Endothelial cell of umbilical vein (primary cell): Measurements from ENCODE around the gene CFAP73. TPM values are rescaled to one million over a fixed set of nuclear protein-coding genes. Genes with fewer than 3 reads are reported as not detected.

ENCODE experiments used
- BruUV-seq: library from RNA; stranded (reverse); fragments of 400-500 nt; replicated peaks from 2 replicates; lab custom pipeline; 2021; lab: Mats Ljungman, UMichigan
- CTCF ChIA-PET: fragments of 300-600, 350-600 bp; sonication (Branson Sonifier 250); formaldehyde crosslinking; loops from one replicate; lab custom pipeline; 2021; ENCODE audit warnings: antibody characterized with exemption, inconsistent platforms; lab: Charles Lee
- POLR2A ChIA-PET: fragments of 300-600, 350-600 bp; sonication (Branson Sonifier 250); formaldehyde crosslinking; loops from one replicate; lab custom pipeline; 2021; ENCODE audit warnings: antibody characterized with exemption, inconsistent platforms; lab: Charles Lee
- DNase-seq: peaks from one replicate; pipeline ENCODE4 v3.0.0-alpha.2; 2011; ENCODE audit warnings: low read depth, low spot score
- FAIRE-seq: peaks from 2 replicates; lab custom pipeline; 2011; peaks lifted over from hg19 to GRCh38; lab: Jason Lieb, UNC
- H2AFZ ChIP-seq: 2 replicates; pipeline ENCODE4 v1.6.0; 2012; ENCODE audit warnings: low read depth, low read length, control low read depth, inconsistent platforms
- H3K27ac ChIP-seq: 2 replicates; pipeline ENCODE4 v1.5.1; 2011; ENCODE audit warnings: low read depth, mild to moderate bottlenecking, control low read depth, low read length, moderate library complexity; ENCODE audit not compliant: insufficient read depth
- H3K27me3 ChIP-seq, 2 experiments: 2 replicates each; pipeline versions ENCODE4 v1.6.0 to v1.6.1; 2011; ENCODE audit warnings: low read length in 2 of 2, mixed read lengths in 1 of 2; ENCODE audit not compliant: control insufficient read depth in 2 of 2, insufficient read depth in 2 of 2
- H3K36me3 ChIP-seq, 2 experiments: 2 replicates in 1 of 2; 3 replicates in 1 of 2; pipeline ENCODE4 v1.5.1; 2011; ENCODE audit warnings: low read length in 2 of 2, mild to moderate bottlenecking in 1 of 2, moderate library complexity in 1 of 2; ENCODE audit not compliant: control insufficient read depth in 2 of 2, insufficient read depth in 2 of 2; ENCODE audit errors: extremely low read depth in 1 of 2
- H3K4me1 ChIP-seq: 3 replicates; pipeline ENCODE4 v1.5.1; 2011; ENCODE audit warnings: mild to moderate bottlenecking, low read length; ENCODE audit not compliant: control insufficient read depth, insufficient read depth; ENCODE audit errors: extremely low read depth
- H3K4me2 ChIP-seq: 2 replicates; pipeline ENCODE4 v1.6.1; 2011; ENCODE audit warnings: low read length, control low read depth, mixed read lengths; ENCODE audit not compliant: insufficient read depth
- H3K4me3 ChIP-seq, 3 experiments: fragments of 200-600 bp in 1 of 3; sonication (generic), shearing (Covaris generic) in 1 of 3; replicated peaks in 1 of 3; 2 replicates each; pipeline ENCODE4 v1.5.1; 2011 to 2016; ENCODE audit warnings: control low read depth in 3 of 3, low read length in 3 of 3, mild to moderate bottlenecking in 2 of 3, inconsistent platforms in 1 of 3, low read depth in 1 of 3, moderate library complexity in 1 of 3; ENCODE audit not compliant: insufficient read depth in 1 of 3
- H3K79me2 ChIP-seq: 2 replicates; pipeline ENCODE4 v1.6.0; 2012; ENCODE audit warnings: low read length, inconsistent platforms; ENCODE audit not compliant: control insufficient read depth, insufficient read depth
- H3K9ac ChIP-seq: replicated peaks from 2 replicates; pipeline ENCODE3; 2011; ENCODE audit warnings: low read length, control low read depth; ENCODE audit not compliant: insufficient read depth; ENCODE audit errors: extremely low read depth
- H3K9me1 ChIP-seq: replicated peaks from 3 replicates; pipeline ENCODE4 v1.6.0; 2011; ENCODE audit warnings: mild to moderate bottlenecking, low read length; ENCODE audit not compliant: control insufficient read depth, insufficient read depth; ENCODE audit errors: extremely low read depth
- H3K9me3 ChIP-seq: replicated peaks from 2 replicates; pipeline ENCODE4 v1.5.1; 2012; ENCODE audit warnings: low read length, inconsistent platforms; ENCODE audit not compliant: control insufficient read depth, insufficient read depth
- H4K20me1 ChIP-seq: replicated peaks from 2 replicates; pipeline ENCODE3; 2011; ENCODE audit warnings: mild to moderate bottlenecking, low read length; ENCODE audit not compliant: control insufficient read depth, insufficient read depth; ENCODE audit errors: extremely low read depth
- EZH2 ChIP-seq: IDR thresholded peaks from 2 replicates; pipeline ENCODE4 v1.6.1; 2012; ENCODE audit warnings: borderline replicate concordance, low read depth, mild to moderate bottlenecking, moderate library complexity, low read length, inconsistent platforms; ENCODE audit not compliant: severe bottlenecking
- FOS ChIP-seq: IDR thresholded peaks from 2 replicates; pipeline ENCODE4 v1.6.1; 2011; ENCODE audit warnings: mild to moderate bottlenecking, low read length, moderate library complexity, borderline replicate concordance; ENCODE audit not compliant: insufficient read depth
- JUN ChIP-seq: IDR thresholded peaks from 2 replicates; pipeline ENCODE4 v1.6.1; 2011; ENCODE audit warnings: borderline replicate concordance, low read depth; ENCODE audit not compliant: insufficient read length, insufficient read depth
- POLR2A ChIP-seq: IDR thresholded peaks from 2 replicates; pipeline ENCODE4 v1.6.1; 2012; ENCODE audit warnings: low read depth, mild to moderate bottlenecking, control low read depth, low read length
- POLR2AphosphoS5 ChIP-seq: IDR thresholded peaks from 2 replicates; pipeline ENCODE4 v1.6.1; 2012; ENCODE audit warnings: low read depth, mild to moderate bottlenecking, control low read depth, low read length, moderate library complexity; ENCODE audit not compliant: insufficient read depth
- dilution Hi-C: fragments of 300-500 bp; cut with MboI; formaldehyde crosslinking; loops from one replicate; pipeline ENCODE4 v1.15.0; 2019; ENCODE audit warnings: low sequenced_read_pairs; ENCODE audit not compliant: extremely low pct_ligation_motif_present
- intact Hi-C: fragments of 100-400 bp; cut with micrococcal nuclease; formaldehyde crosslinking; loops from one replicate; pipeline ENCODE4 v1.10.0; 2022
- polyA plus RNA-seq, 4 experiments: library from polyadenylated mRNA; depleted of rRNA in 3 of 4; stranded (reverse) in 3 of 4; unstranded in 1 of 4; fragments of >200 nt; gene quantifications; 2 replicates each; pipeline versions ENCODE4 v1.2.1 to v1.2.3, GENCODE V29; 2011 to 2012; ENCODE audit warnings: missing spikeins in 1 of 4
- total RNA-seq: library from RNA; stranded (reverse); gene quantifications from 2 replicates; pipeline ENCODE4 v1.2.3, GENCODE V29; 2021
- TF ChIP-seq, protein P1 (sequence below): IDR thresholded peaks from 2 replicates; pipeline ENCODE4 v1.6.1; 2011; ENCODE audit not compliant: insufficient read depth, insufficient read length
- TF ChIP-seq, protein P2 (sequence below), 2 donors: IDR thresholded peaks; 1 replicate in 1 of 2; 2 replicates in 1 of 2; pipeline ENCODE4 v1.5.1; 2011; ENCODE audit warnings: low read length in 2 of 2, mild to moderate bottlenecking in 2 of 2, moderate library complexity in 2 of 2, control low read depth in 1 of 2, inconsistent platforms in 1 of 2, low read depth in 1 of 2; ENCODE audit not compliant: insufficient read depth in 1 of 2; ENCODE audit errors: extremely low read depth in 1 of 2

The CFAP73 gene
- total and polyA plus RNA-seq, 2 donors (not counting 3 experiments of a cell fraction or from before 2014, with no cell fraction given): not detected

DNA sequence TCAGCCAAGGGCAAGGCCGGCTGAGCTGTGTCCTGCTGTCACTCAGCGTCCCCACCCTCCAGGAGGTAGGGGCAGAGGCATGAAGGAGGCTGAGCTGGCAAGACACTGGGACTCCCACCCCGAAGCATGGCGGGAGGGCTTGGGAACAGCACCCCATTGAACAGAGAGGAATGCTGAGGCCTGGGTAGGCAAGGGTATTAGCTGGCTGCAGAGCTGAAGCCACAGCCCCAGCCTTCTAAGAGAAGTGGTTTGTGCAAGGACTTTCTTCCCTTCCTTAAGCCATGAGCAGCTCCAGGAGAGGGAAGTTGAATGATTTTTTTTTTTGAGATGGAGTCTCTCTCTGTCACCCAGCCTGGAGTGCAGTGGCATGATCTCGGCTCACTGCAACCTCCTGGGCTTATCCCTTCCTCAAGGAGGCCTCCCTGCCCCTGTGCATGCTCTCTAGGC lies 6.6 kb upstream of the CFAP73 start:
- no peaks in the 10 kb centered on the region for H3K9me3 ChIP-seq
- no peak overlapping the region for H3K27ac ChIP-seq
- no peak overlapping the region for H2AFZ ChIP-seq
- BruUV-seq: no TSS peak
- peaks cover 0 to 2% of the 10 kb centered on the region in 2 experiments for H3K27me3 ChIP-seq
- H3K9me1 ChIP-seq: no peaks in the 10 kb centered on the region
- no peaks in the 10 kb centered on the region for H3K4me1 ChIP-seq
- H3K36me3 ChIP-seq: no peaks in the 10 kb centered on the region
- ChIA-PET POLR2A (no interaction called here), CTCF (no interaction called here)
- FAIRE-seq (no peak), DNase-seq (no peak)
- no peak overlapping the region for H3K4me2 ChIP-seq
- no peaks in the 10 kb centered on the region for H3K79me2 ChIP-seq
- no peaks in the 10 kb centered on the region for H4K20me1 ChIP-seq
- intact Hi-C loops (no loop called here), dilution Hi-C loops (no loop called here)
- TF ChIP-seq FOS (no peak), JUN (no peak), POLR2AphosphoS5 (no peak), EZH2 (no peak), POLR2A (no peak)
- TF ChIP-seq, protein P1, sequence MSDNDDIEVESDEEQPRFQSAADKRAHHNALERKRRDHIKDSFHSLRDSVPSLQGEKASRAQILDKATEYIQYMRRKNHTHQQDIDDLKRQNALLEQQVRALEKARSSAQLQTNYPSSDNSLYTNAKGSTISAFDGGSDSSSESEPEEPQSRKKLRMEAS: no peak
- TF ChIP-seq, protein P2, sequence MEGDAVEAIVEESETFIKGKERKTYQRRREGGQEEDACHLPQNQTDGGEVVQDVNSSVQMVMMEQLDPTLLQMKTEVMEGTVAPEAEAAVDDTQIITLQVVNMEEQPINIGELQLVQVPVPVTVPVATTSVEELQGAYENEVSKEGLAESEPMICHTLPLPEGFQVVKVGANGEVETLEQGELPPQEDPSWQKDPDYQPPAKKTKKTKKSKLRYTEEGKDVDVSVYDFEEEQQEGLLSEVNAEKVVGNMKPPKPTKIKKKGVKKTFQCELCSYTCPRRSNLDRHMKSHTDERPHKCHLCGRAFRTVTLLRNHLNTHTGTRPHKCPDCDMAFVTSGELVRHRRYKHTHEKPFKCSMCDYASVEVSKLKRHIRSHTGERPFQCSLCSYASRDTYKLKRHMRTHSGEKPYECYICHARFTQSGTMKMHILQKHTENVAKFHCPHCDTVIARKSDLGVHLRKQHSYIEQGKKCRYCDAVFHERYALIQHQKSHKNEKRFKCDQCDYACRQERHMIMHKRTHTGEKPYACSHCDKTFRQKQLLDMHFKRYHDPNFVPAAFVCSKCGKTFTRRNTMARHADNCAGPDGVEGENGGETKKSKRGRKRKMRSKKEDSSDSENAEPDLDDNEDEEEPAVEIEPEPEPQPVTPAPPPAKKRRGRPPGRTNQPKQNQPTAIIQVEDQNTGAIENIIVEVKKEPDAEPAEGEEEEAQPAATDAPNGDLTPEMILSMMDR (IDR thresholded peaks at IDR 0.05; ENCODE audit: extremely low read depth in 1 of 2, insufficient read depth in 1 of 2, low read depth in 1 of 2, low read length in 2 of 2): no peak
- no peak overlapping the region for H3K4me3 ChIP-seq
- H3K9ac ChIP-seq: no peak overlapping the region
